ENCODE data around the gene MAPK14. TPM values are rescaled to one million over a fixed set of nuclear protein-coding genes. Genes with fewer than 3 reads are reported as not detected.

The MAPK14 gene
- total and polyA plus RNA-seq, 4 donors: 16.9 to 82.7 (median 35.9) TPM

DNA sequence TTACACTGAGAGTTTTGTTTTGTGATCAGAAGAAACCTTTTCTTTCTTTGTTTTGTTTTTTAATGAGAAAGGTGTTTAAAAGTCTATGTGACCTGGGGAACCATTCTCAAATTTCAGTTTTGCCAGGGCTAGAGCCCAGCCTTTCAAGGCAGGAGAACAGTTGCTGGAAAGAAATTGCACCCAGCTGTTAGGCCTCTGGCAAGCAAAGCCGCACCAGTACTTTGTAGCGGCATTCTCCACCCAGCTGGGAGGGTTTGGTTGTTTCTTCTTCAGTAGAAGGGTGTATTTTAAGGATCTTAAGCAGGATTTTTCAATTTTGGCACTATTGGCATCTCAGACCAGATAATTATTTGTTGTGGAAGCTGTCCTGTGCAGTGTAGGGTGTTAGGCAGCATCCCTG lies 86.1 kb downstream of the MAPK14 start:
- peaks cover 2 to 39% (median 21%) of the 10 kb centered on the region in 4 donors for H3K36me3 ChIP-seq (ENCODE audit: control insufficient read depth in 4 of 4, insufficient read depth in 3 of 4, low read depth in 1 of 4, low read length in 3 of 4)
- H3K27me3 ChIP-seq (ENCODE audit: control insufficient read depth in 4 of 4, insufficient read depth in 4 of 4, low read length in 3 of 4): no peaks in the 10 kb centered on the region
- no peak overlapping the region for H3K27ac ChIP-seq (ENCODE audit: low read depth in 1 of 2, low read length in 2 of 2)
- DNase-seq (ENCODE audit: low spot score): no peak
- H3K4me3 ChIP-seq (ENCODE audit: low read depth in 1 of 3, low read length in 3 of 3): no peak overlapping the region
- H3K9ac ChIP-seq (ENCODE audit: low read depth in 1 of 2, low read length in 2 of 2): no peak overlapping the region
- H3K4me1 ChIP-seq (ENCODE audit: control insufficient read depth in 4 of 4, insufficient read depth in 4 of 4, low read length in 3 of 4): no peaks in the 10 kb centered on the region
- H3K9me3 ChIP-seq (ENCODE audit: control insufficient read depth in 4 of 4, low read length in 3 of 4): no peaks in the 10 kb centered on the region
- 95% methylated on average over 2 of the region's 2 CpGs for WGBS
- TF ChIP-seq NR2F2 (IDR thresholded peaks at IDR 0.05) (no peak), GABPA (IDR thresholded peaks at IDR 0.05 in 1 of 2, conservative IDR thresholded peaks at IDR 0.05 in 1 of 2) (no peak), FOXA1 (IDR thresholded peaks at IDR 0.05) (no peak), YY1 (IDR thresholded peaks at IDR 0.05) (no peak)
- TF ChIP-seq, protein P1, sequence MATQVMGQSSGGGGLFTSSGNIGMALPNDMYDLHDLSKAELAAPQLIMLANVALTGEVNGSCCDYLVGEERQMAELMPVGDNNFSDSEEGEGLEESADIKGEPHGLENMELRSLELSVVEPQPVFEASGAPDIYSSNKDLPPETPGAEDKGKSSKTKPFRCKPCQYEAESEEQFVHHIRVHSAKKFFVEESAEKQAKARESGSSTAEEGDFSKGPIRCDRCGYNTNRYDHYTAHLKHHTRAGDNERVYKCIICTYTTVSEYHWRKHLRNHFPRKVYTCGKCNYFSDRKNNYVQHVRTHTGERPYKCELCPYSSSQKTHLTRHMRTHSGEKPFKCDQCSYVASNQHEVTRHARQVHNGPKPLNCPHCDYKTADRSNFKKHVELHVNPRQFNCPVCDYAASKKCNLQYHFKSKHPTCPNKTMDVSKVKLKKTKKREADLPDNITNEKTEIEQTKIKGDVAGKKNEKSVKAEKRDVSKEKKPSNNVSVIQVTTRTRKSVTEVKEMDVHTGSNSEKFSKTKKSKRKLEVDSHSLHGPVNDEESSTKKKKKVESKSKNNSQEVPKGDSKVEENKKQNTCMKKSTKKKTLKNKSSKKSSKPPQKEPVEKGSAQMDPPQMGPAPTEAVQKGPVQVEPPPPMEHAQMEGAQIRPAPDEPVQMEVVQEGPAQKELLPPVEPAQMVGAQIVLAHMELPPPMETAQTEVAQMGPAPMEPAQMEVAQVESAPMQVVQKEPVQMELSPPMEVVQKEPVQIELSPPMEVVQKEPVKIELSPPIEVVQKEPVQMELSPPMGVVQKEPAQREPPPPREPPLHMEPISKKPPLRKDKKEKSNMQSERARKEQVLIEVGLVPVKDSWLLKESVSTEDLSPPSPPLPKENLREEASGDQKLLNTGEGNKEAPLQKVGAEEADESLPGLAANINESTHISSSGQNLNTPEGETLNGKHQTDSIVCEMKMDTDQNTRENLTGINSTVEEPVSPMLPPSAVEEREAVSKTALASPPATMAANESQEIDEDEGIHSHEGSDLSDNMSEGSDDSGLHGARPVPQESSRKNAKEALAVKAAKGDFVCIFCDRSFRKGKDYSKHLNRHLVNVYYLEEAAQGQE (IDR thresholded peaks at IDR 0.05): no peak
- TF ChIP-seq, protein P2, sequence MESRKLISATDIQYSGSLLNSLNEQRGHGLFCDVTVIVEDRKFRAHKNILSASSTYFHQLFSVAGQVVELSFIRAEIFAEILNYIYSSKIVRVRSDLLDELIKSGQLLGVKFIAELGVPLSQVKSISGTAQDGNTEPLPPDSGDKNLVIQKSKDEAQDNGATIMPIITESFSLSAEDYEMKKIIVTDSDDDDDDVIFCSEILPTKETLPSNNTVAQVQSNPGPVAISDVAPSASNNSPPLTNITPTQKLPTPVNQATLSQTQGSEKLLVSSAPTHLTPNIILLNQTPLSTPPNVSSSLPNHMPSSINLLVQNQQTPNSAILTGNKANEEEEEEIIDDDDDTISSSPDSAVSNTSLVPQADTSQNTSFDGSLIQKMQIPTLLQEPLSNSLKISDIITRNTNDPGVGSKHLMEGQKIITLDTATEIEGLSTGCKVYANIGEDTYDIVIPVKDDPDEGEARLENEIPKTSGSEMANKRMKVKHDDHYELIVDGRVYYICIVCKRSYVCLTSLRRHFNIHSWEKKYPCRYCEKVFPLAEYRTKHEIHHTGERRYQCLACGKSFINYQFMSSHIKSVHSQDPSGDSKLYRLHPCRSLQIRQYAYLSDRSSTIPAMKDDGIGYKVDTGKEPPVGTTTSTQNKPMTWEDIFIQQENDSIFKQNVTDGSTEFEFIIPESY (IDR thresholded peaks at IDR 0.05): no peak

DNA sequence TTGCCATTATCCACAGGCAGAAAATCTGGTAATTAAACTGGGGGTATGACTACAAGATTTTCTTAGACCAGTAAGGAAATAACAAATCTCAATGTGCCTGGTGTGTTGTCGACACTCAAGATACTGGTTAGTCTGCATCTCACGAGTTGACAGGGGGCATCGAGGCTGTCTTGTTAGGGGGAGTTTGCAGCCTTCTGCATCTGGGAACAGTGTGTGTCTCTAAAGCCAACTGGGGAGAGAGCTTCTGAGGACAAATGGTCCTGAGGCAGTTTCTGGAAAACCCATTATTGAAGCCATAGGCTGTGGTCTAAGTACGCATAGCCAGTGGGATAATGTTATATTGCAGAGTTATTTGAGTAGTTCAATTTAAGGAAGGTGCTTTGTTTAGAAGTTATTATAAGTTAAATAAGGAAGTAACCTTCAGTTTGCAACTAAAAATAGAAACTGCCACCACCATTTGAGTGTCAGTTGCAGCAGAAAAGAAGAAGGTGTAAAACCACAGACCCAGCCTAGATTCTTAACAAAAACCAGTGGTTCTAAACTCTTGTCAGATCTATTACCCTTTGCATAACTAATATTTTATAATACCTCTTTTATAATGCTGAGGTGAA lies 87.3 kb downstream of the MAPK14 start:
- WGBS: 71% methylated on average over 4 of the region's 4 CpGs
- no peak overlapping the region for H3K4me3 ChIP-seq (ENCODE audit: low read depth in 1 of 3, low read length in 3 of 3)
- no peaks in the 10 kb centered on the region for H3K27me3 ChIP-seq (ENCODE audit: control insufficient read depth in 4 of 4, insufficient read depth in 4 of 4, low read length in 3 of 4)
- no peaks in the 10 kb centered on the region for H3K4me1 ChIP-seq (ENCODE audit: control insufficient read depth in 4 of 4, insufficient read depth in 4 of 4, low read length in 3 of 4)
- H3K27ac ChIP-seq (ENCODE audit: low read depth in 1 of 2, low read length in 2 of 2): no peak overlapping the region
- TF ChIP-seq HNF4G (IDR thresholded peaks at IDR 0.05): no peak
- TF ChIP-seq GABPA (IDR thresholded peaks at IDR 0.05 in 1 of 2, conservative IDR thresholded peaks at IDR 0.05 in 1 of 2): no peak
- TF ChIP-seq RAD21 (IDR thresholded peaks at IDR 0.05): no peak
- no peak for TF ChIP-seq NR2F2 (IDR thresholded peaks at IDR 0.05)
- TF ChIP-seq TAF1 (conservative IDR thresholded peaks at IDR 0.05): no peak
- TF ChIP-seq, protein P2 (IDR thresholded peaks at IDR 0.05): no peak
- no peak for DNase-seq (ENCODE audit: low spot score)
- H3K9me3 ChIP-seq (ENCODE audit: control insufficient read depth in 4 of 4, low read length in 3 of 4): no peaks in the 10 kb centered on the region
- peaks cover 0 to 33% (median 13%) of the 10 kb centered on the region in 4 donors for H3K36me3 ChIP-seq (ENCODE audit: control insufficient read depth in 4 of 4, insufficient read depth in 3 of 4, low read depth in 1 of 4, low read length in 3 of 4)
- H3K9ac ChIP-seq (ENCODE audit: low read depth in 1 of 2, low read length in 2 of 2): no peak overlapping the region
